HG03108 (cell line): Measurements from ENCODE around the gene CD36.

ENCODE experiments used
- ATAC-seq: cut with Tn5 transposase; IDR thresholded peaks from one replicate; pipeline ENCODE4 v1.9.1; 2021; ENCODE audit warnings: moderate library complexity; ENCODE audit not compliant: unreplicated experiment

The CD36 gene

GRCh38 chr7:80637911-80638765, at the start of gene CD36:
Gene CD36 (plus strand): TSS chr7:80638642. CDS start chr7:80646741, 8,099 bp downstream.
- no peak for ATAC-seq

- ATAC-seq = no peak
Measured at GRCh38 chr7:80589631-80590030, 48.8 kb upstream of the CD36 start.

GRCh38 chr7:80591654-80592053, 46.8 kb upstream of the CD36 start:
- no peak for ATAC-seq

- no peak for ATAC-seq
Measured at GRCh38 chr7:80593869-80594586, 44.4 kb upstream of the CD36 start.

GRCh38 chr7:80596933-80597517, 41.4 kb upstream of the CD36 start:
- ATAC-seq = no peak

GRCh38 chr7:80597875-80598274, 40.6 kb upstream of the CD36 start:
- no peak for ATAC-seq

- ATAC-seq = no peak
Measured at GRCh38 chr7:80600046-80600445, 38.4 kb upstream of the CD36 start.

- no peak for ATAC-seq
Measured at GRCh38 chr7:80601999-80602398, 36.4 kb upstream of the CD36 start.

- no peak for ATAC-seq
Measured at GRCh38 chr7:80603940-80604339, 34.5 kb upstream of the CD36 start.

- ATAC-seq = no peak
Measured at GRCh38 chr7:80604436-80604835, 34.0 kb upstream of the CD36 start.

GRCh38 chr7:80607136-80607535, 31.3 kb upstream of the CD36 start:
- no peak for ATAC-seq

- ATAC-seq = no peak
Measured at GRCh38 chr7:80608336-80608735, 30.1 kb upstream of the CD36 start.

GRCh38 chr7:80609751-80610150, 28.7 kb upstream of the CD36 start:
- ATAC-seq = no peak

- no peak for ATAC-seq
Measured at GRCh38 chr7:80611353-80611752, 27.1 kb upstream of the CD36 start.

GRCh38 chr7:80611779-80612178, 26.7 kb upstream of the CD36 start:
- ATAC-seq = no peak

GRCh38 chr7:80612880-80613279, 25.6 kb upstream of the CD36 start:
- no peak for ATAC-seq

GRCh38 chr7:80613519-80613918, 24.9 kb upstream of the CD36 start:
- ATAC-seq = no peak

- no peak for ATAC-seq
Measured at GRCh38 chr7:80614851-80615271, 23.6 kb upstream of the CD36 start.

- ATAC-seq = no peak
Measured at GRCh38 chr7:80618096-80618495, 20.3 kb upstream of the CD36 start.

GRCh38 chr7:80619741-80620140, 18.7 kb upstream of the CD36 start:
- ATAC-seq = no peak

- ATAC-seq = no peak
Measured at GRCh38 chr7:80622541-80622940, 15.9 kb upstream of the CD36 start.
